HG03565 (cell line): Measurements from ENCODE around the gene ATP6V1E1.
"Not testable (repeated sequence)": the region's sequence is repeated elsewhere in the genome, so short reads cannot be mapped to it uniquely, and the experiment has no call there.

Experiments used
- ATAC-seq: cut with Tn5 transposase; IDR thresholded peaks from one replicate; pipeline ENCODE4 v1.9.1; 2021; ENCODE audit warnings: mild to moderate bottlenecking, moderate library complexity; ENCODE audit not compliant: unreplicated experiment

Gene ATP6V1E1

DNA sequence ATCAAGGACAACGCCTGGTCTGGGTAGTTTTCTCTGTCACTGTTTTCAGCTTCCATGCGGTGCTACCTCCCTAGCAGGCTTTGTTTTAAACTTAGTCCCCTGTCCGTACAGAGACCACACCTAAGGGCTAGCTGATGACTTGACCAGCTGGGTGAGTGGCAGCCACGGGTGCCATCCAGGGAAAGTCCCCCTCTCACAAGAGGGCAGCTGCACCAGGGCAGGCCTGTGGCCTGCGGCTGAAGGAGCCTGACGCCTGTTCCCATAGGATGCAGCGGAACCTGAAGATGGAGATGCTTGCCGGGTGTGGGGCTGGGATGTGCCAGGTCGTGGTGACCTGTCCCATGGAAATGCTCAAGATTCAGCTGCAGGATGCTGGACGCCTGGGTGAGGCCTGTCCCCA, 45.4 kb downstream of the ATP6V1E1 start:
- no peak for ATAC-seq

- ATAC-seq: no peak
These were observed 46.9 kb downstream of the ATP6V1E1 start for GRCh38 chr22:17581631-17582030.

- ATAC-seq: no peak
These were observed 47.5 kb downstream of the ATP6V1E1 start for GRCh38 chr22:17581056-17581455.

DNA sequence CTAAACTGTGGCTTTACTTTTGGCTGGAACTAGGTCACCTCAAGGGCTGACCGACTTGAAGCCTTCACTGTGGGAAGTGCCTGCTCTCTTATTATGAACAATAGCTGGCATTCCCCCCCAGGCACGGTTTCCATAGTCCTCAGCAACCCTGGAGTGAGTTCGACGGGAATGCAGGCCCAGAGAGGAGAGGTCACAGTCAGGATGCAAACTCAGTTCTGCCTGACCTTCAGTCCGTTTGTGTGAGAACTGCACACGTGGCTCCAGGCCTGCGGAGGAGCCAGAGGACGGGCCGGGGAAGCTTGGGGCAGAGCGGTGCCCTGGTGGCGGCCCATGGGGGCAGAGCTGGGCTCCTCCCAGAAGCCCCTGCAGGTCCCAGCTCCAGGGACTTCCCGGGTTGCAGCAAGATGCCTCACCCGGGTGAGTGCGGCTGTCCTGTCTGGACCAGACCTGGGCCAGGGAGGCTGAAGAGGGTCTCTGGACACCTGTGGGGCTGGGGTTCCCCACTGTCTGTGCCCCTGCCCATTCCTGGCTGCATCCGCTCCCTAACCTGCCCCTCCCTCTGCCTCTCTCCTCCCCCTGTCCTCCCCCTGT, 48.0 kb downstream of the ATP6V1E1 start:
- ATAC-seq: no peak

- no peak for ATAC-seq
These were observed 49.0 kb downstream of the ATP6V1E1 start for GRCh38 chr22:17579535-17579981.

DNA sequence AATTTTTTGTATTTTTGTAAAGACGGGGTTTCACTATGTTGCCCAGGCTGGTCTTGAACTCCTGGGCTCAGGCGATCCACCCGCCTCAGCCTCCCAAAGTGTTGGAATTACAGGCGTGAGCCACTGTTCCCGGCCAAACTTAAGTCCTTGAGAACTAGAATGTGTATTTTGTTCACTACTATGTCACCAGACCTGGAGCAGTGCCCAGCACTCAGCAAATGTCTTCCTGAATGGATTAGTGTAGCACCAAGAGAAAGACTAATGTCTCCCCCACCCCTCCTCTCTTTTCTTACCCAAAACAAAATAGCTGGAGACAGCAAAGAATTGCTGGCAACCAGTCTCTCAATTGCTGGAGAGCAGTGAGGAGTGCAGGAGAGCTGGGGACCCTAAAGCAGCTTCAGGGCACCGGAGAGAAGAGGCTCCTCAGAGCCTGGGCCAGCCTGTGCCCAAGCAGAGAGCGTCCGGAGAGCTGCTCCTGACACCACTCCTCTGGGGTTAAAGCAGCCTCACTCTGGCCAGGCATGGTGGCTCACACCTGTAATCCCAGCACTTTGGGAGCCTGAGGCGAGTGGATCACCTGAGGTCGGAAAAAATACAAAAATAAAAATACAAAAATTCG, 50.3 kb downstream of the ATP6V1E1 start:
- ATAC-seq: no peak

GRCh38 chr22:17576470-17576869, 52.1 kb downstream of the ATP6V1E1 start:
- no peak for ATAC-seq

DNA sequence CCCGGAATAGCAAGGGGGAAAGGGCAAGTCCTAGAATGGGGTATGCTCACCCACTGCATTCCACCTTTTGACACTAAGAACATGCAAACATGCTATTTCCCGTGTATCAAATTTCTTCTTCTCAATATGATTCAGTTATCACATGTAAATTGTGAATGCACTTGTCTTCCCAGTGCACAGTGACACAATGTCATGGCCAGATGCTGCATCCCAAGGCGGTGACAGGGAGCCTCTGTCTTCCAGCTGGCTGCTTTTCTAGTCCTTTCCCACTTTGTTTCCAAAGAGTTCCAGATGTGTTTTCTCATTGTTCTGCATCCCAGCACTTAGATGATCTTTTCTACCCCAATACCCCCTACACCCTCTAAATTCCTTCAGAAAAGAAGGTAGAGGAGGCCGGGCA, 52.9 kb downstream of the ATP6V1E1 start:
- ATAC-seq: no peak

DNA sequence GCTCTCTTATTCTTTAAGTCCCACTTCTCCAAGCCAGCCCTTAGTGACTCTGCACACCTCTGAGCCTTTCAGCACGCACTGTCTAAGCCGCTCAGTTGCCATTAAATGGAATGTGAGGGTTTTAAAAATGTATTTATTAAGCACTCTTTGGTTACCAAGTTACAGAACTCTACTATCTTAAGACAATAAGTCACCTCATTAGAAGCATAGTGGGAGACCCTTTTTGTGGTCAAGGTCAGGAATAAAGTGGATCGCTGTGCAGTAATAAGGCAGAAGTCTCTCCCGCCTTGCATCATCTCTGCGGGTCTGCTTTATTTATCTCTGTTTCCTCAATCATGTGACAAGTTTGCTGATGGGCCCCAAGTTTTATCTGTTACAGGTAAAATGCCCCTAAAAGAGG, 53.4 kb downstream of the ATP6V1E1 start:
- ATAC-seq: no peak

GRCh38 chr22:17570851-17571631, 57.5 kb downstream of the ATP6V1E1 start:
- ATAC-seq: no peak

GRCh38 chr22:17569971-17570511, 58.5 kb downstream of the ATP6V1E1 start:
- ATAC-seq: no peak

DNA sequence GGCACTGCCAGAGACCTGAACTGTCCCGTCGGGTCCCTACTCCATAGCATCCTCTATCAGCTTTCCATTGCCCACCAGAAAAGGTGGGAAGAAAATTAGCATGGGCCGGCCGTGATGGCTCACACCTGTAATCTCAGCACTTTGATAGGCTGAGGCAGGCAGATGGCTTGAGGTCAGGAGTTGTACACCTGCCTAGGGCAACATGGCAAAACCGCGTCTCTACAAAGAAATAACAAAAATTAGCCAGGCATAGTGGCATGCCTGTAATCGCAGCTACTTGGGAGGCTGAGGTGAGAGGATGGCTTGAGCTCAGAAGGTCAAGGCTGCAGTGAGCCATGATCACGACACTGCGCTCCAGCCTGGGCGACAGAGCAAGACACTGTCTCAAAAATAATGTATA, 61.8 kb downstream of the ATP6V1E1 start:
- no peak for ATAC-seq

DNA sequence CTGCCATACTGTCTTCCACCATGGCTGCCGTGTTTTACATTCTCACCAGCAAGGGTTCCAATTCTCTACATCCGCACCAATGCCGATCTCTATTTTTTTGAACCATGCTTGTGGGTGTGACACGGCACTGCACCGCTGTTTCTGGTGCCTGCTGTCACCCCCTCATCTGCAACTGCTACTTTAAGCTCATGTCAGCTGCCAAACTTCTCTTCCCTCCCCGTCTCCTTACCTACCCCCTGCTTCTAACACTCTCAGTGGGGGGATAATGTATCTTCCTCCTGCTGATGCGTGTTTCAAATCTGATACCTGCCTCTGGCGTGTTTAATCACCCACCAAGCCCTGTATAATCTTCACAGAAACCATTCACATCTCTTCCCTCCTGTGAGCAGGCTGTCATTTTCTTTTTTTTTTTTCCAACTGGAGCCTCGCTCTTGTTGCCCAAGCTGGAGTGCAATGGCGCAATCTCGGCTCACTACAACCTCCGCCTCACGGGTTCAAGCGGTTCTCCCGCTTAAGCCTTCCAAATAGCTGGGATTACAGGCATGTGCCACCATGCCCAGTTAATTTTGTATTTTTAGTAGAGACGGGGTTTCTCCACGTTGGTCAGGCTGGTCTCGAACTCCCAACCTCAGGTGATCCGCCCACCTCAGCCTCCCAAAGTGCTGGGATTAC, 62.4 kb downstream of the ATP6V1E1 start:
- ATAC-seq: not testable (repeated sequence)

- ATAC-seq: no peak
These were observed 64.6 kb downstream of the ATP6V1E1 start for GRCh38 chr22:17563936-17564391.

GRCh38 chr22:17562906-17563870, 65.4 kb downstream of the ATP6V1E1 start, which contains the start of gene SLC25A18:
SLC25A18 (plus strand) TSS chr22:17563498; CDS start chr22:17579945, 16,447 bp downstream.
- no peak for ATAC-seq

DNA sequence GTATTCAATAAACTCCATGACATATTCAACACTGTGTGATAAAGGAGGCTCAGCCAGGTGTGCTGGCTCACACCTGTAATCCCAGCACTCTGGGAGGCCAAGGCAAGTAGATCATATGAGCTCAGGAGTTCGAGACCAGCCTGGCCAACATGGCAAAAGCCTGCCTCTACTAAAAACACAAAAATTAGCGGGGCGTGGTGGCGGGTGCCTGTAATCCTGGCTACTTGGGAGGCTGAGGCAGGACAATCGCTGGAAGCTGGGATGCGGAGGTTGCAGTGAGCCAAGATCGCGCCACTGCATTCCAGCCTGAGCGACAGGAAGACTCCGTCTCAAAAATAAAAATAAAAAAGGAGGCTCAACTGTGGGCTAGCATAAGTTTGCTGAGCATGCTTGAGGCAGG, 69.4 kb downstream of the ATP6V1E1 start:
- no peak for ATAC-seq

DNA sequence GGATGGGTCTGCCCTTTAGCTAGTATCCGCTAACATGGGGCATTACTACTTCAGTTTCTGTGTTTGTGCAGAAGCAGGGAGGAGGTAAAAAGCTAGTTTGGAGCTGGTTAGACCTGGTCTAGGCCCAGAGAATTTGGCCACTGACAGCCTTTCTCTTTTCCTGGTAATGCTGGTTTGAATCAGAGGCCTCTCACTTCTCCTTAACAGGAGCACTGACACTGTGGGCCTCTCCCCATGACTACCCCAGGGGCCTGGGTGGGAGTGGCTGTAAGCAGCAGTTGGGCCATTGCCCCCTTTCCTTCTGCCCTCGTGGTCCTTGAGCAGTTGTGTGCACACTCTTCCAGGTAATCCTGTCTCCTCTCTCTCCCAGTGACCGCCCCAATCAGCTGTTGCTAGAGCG, 73.7 kb downstream of the ATP6V1E1 start:
- no peak for ATAC-seq

DNA sequence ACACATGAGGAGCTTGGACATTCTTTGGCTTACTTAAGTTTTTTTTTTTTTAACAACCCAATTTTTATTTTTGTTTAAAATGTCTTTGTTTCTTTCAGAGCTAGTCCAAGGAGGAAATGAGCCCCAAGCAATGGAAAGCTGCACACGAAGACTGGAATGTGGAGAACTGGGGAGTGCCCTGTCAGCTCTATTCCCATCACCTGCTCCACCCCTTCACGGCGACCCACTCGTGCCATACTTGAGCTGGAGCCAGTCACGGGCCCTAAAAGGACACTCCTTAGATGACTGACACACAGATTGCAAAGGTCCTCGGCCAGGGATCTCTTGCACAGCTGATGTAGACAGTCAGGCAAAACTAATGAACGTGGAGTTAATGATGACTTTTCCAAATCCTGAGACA, 75.8 kb downstream of the ATP6V1E1 start:
- no peak for ATAC-seq

- no peak for ATAC-seq
These were observed 78.9 kb downstream of the ATP6V1E1 start for GRCh38 chr22:17549655-17550054.

DNA sequence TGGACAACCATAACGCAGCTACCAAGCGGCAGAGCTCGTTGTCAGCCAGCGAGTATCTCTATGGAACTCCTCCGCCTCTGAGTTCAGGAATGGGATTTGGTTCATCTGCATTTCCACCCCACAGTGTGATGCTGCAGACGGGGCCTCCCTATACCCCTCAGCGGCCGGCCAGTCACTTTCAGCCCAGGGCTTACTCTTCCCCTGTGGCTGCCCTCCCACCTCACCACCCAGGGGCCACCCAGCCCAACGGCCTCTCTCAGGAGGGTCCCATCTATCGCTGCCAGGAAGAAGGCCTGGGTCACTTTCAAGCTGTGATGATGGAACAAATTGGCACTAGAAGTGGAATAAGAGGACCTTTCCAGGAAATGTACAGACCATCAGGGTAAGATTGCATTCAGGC, 79.4 kb downstream of the ATP6V1E1 start:
- no peak for ATAC-seq
